Lung (tissue), 12 donors: Measurements from ENCODE around the gene SMYD1. TPM values are rescaled to one million over a fixed set of nuclear protein-coding genes. Genes with fewer than 3 reads are reported as not detected.

ENCODE experiments used
- ATAC-seq: fragments of 200-7000 bp; cut with Tn5 transposase; one replicate; pipeline ENCODE4 v1.9.1; 2020; ENCODE audit warnings: moderate number of reproducible peaks; ENCODE audit not compliant: insufficient read depth, low FRiP score
- DNase-seq, 3 donors: peaks; one replicate each; pipeline ENCODE4 v3.0.0-alpha.2; 2013 to 2017
- H3K27ac ChIP-seq, 2 donors: one replicate each; pipeline ENCODE4 v1.5.1; 2013; ENCODE audit warnings: mild to moderate bottlenecking in 2 of 2, moderate library complexity in 2 of 2, control low read depth in 1 of 2, inconsistent platforms in 1 of 2, low read depth in 1 of 2, low read length in 1 of 2
- H3K27me3 ChIP-seq, 3 donors: one replicate each; pipeline ENCODE4 v1.5.1; 2013; ENCODE audit warnings: low read length in 2 of 3; ENCODE audit not compliant: control insufficient read depth in 3 of 3, insufficient read depth in 3 of 3
- H3K36me3 ChIP-seq, 4 donors: one replicate each; pipeline ENCODE4 v1.5.1; 2013; ENCODE audit warnings: low read length in 4 of 4, mild to moderate bottlenecking in 1 of 4, moderate library complexity in 1 of 4; ENCODE audit not compliant: control insufficient read depth in 4 of 4, insufficient read depth in 4 of 4
- H3K4me1 ChIP-seq, 5 donors: one replicate each; pipeline ENCODE4 v1.5.1; 2013; ENCODE audit warnings: low read length in 5 of 5, mild to moderate bottlenecking in 2 of 5, moderate library complexity in 1 of 5; ENCODE audit not compliant: control insufficient read depth in 5 of 5, insufficient read depth in 5 of 5
- H3K4me3 ChIP-seq: one replicate; pipeline ENCODE4 v1.5.1; 2013; ENCODE audit warnings: mild to moderate bottlenecking, control low read depth, moderate library complexity
- H3K9ac ChIP-seq, 2 donors: one replicate each; pipeline ENCODE4 v1.5.1; 2013; ENCODE audit warnings: low read length in 2 of 2, control low read depth in 1 of 2; ENCODE audit not compliant: insufficient read depth in 1 of 2
- H3K9me3 ChIP-seq, 4 donors: one replicate each; pipeline ENCODE4 v1.5.1; 2013; ENCODE audit warnings: low read length in 3 of 4, mild to moderate bottlenecking in 1 of 4, moderate library complexity in 1 of 4; ENCODE audit not compliant: control insufficient read depth in 4 of 4, insufficient read depth in 3 of 4
- WGBS, 2 donors: extraction: QIAGEN DNeasy Blood & Tissue Kit; methylation state at CpG; one replicate each; pipeline ENCODE4 v1.1.7; 2013; 5-methylcytosine and 5-hydroxymethylcytosine counted together
- polyA plus RNA-seq, 2 donors: library from polyadenylated mRNA; stranded (reverse); fragments of 200-250 nt; gene quantifications; one replicate each; pipeline ENCODE4 v1.2.1, GENCODE V29; 2013
- total RNA-seq, 2 donors: library from RNA; depleted of rRNA in 1 of 2; stranded (reverse); fragments of >200 nt in 1 of 2; gene quantifications; one replicate each; pipeline ENCODE4 v1.2.1, GENCODE V29; 2014 to 2021
- TF ChIP-seq, protein P1 (sequence below): IDR thresholded peaks from 2 replicates; pipeline ENCODE4 v1.5.1; 2012; ENCODE audit warnings: mild to moderate bottlenecking; ENCODE audit errors: control extremely low read depth, extremely low read depth
- donor health status: control.
- donor health status: control.
- donor health status: Bipolar disorder and iron deficiency.
- donor health status: healthy.
- donor health status: DM: yes; HTN: yes; CAD: no.

Gene SMYD1
- total and polyA plus RNA-seq, 4 donors = 0.20 TPM; not detected in 3

DNA sequence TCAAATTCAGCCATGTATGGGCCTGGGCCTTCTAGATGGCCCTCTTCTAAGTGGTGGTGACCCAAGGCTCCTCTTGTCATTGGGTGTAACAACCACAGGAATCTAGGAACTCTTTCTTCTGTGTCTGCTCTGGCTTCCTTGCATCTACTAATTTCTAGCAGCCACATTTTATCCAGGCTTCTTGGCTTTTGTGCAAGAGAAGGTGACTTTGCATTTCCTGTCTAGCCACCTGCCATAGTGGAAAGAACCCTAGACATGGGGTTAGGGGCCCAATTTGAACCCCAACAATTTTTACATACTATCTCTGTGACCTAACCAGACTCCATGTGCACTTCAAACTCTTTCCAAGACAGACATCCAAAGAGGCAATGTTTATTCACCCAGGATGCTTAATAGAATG is 25.1 kb downstream of the SMYD1 start:
- Histone ChIP-seq H3K9ac (no peak overlapping the region), H3K36me3 (no peaks in the 10 kb centered on the region), H3K4me1 (no peaks in the 10 kb centered on the region), H3K27me3 (peaks cover 0 to 4% (median 0%) of the 10 kb centered on the region in 3 donors), H3K9me3 (peaks cover 0 to 2% (median 0%) of the 10 kb centered on the region in 4 donors), H3K4me3 (no peak overlapping the region), H3K27ac (no peak overlapping the region)
- no peak for ATAC-seq
- TF ChIP-seq, protein P1, sequence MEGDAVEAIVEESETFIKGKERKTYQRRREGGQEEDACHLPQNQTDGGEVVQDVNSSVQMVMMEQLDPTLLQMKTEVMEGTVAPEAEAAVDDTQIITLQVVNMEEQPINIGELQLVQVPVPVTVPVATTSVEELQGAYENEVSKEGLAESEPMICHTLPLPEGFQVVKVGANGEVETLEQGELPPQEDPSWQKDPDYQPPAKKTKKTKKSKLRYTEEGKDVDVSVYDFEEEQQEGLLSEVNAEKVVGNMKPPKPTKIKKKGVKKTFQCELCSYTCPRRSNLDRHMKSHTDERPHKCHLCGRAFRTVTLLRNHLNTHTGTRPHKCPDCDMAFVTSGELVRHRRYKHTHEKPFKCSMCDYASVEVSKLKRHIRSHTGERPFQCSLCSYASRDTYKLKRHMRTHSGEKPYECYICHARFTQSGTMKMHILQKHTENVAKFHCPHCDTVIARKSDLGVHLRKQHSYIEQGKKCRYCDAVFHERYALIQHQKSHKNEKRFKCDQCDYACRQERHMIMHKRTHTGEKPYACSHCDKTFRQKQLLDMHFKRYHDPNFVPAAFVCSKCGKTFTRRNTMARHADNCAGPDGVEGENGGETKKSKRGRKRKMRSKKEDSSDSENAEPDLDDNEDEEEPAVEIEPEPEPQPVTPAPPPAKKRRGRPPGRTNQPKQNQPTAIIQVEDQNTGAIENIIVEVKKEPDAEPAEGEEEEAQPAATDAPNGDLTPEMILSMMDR = no peak
- DNase-seq = no peak

DNA sequence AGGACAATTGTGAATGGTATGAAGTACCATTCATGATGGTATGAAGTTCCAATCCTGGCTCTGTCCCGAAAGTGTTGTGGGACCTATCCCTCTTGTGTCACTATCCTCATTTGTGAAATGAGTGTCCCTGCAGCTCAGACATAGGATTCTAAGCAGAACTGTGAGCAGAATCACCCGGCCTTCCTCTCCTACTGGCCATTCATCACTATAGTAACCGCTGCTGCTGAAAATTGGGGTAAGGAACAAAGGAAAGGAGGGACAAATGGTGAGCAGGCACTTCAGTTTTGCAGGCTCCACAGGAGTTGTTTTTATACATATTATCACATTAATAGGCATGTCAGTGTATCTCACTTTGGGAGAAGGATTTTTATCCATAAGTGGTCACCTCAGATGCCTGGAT is 27.4 kb downstream of the SMYD1 start:
- no peak overlapping the region for H3K27ac ChIP-seq
- no peaks in the 10 kb centered on the region for H3K36me3 ChIP-seq
- no peak overlapping the region for H3K9ac ChIP-seq
- WGBS, 2 donors = 78 to 83% methylated on average over 3 of the region's 3 CpGs
- ATAC-seq (no peak), DNase-seq (no peak)
- H3K4me1 ChIP-seq = no peaks in the 10 kb centered on the region
- TF ChIP-seq, protein P1 = no peak
- peaks cover 0 to 2% (median 0%) of the 10 kb centered on the region in 4 donors for H3K9me3 ChIP-seq
- no peak overlapping the region for H3K4me3 ChIP-seq
- peaks cover 0 to 4% (median 0%) of the 10 kb centered on the region in 3 donors for H3K27me3 ChIP-seq

DNA sequence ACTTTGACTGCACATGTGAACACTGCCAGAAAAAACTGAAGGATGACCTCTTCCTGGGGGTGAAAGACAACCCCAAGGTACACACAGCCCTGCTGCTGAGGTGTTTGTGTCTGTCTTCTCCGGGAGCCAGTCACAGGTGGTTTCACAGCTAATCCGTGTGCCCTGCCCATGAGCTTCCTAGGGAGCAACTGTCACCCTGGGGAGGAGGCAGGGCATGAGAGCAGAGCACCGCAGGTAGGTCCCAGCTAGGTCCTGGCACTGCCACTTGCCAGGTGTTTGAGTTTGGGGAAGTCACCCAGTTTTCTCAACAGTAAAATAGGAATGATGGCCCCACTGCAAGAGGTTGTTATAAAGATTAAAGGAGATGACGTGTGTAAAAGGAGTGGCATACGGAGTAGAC is 29.1 kb downstream of the SMYD1 start:
- H3K9ac ChIP-seq = no peak overlapping the region
- H3K9me3 ChIP-seq = peaks cover 0 to 2% (median 0%) of the 10 kb centered on the region in 4 donors
- DNase-seq (no peak), ATAC-seq (no peak)
- TF ChIP-seq, protein P1 = no peak
- 82 to 88% methylated on average over 5 of the region's 5 CpGs for WGBS, 2 donors
- peaks cover 0 to 4% (median 0%) of the 10 kb centered on the region in 3 donors for H3K27me3 ChIP-seq
- H3K27ac ChIP-seq = no peak overlapping the region
- H3K4me1 ChIP-seq = no peaks in the 10 kb centered on the region
- no peaks in the 10 kb centered on the region for H3K36me3 ChIP-seq
- no peak overlapping the region for H3K4me3 ChIP-seq

DNA sequence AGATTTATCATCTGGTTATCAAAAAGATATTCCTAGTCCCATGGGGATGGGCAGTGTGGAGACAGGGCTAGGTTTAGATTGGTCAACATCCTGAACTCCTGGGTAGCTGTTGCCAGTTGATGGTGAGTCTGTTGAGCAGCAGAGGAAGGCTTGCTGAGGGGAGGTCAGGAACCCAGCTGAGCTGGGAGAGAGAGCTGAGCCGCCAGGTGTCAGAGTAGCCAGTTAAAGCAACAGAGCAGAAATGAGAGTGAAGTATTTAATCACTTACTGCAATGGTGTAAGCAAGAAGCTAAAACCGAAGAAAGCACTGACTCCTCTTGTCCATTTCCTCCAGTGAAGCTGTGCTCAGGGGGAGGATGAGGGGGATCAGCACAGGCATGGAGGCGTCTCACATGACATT is 29.6 kb downstream of the SMYD1 start:
- DNase-seq (no peak), ATAC-seq (no peak)
- Histone ChIP-seq H3K27me3 (peaks cover 0 to 4% (median 0%) of the 10 kb centered on the region in 3 donors), H3K27ac (no peak overlapping the region), H3K4me3 (no peak overlapping the region), H3K9me3 (peaks cover 0 to 2% (median 0%) of the 10 kb centered on the region in 4 donors), H3K36me3 (no peaks in the 10 kb centered on the region), H3K4me1 (no peaks in the 10 kb centered on the region), H3K9ac (no peak overlapping the region)
- WGBS, 2 donors = 75 to 88% methylated on average over 3 of the region's 3 CpGs
- TF ChIP-seq, protein P1 = no peak
